Epithelial cell of esophagus (primary cell): ENCODE measurements around the gene RPS6KC1.

Source experiments
- DNase-seq: peaks from one replicate; pipeline ENCODE4 v3.0.0; 2010; ENCODE audit warnings: low read depth
- H3K4me3 ChIP-seq: 2 replicates; pipeline ENCODE4 v1.5.1; 2011; ENCODE audit warnings: mild to moderate bottlenecking, low read length, control low read depth
- CTCF ChIP-seq: IDR thresholded peaks from 2 replicates; pipeline ENCODE4 v1.5.1; 2011; ENCODE audit warnings: low read depth, mild to moderate bottlenecking, low read length, control low read depth, inconsistent platforms; ENCODE audit not compliant: insufficient read depth; ENCODE audit errors: missing control alignments

The RPS6KC1 gene

GRCh38 chr1:213242883-213243282 is 191.8 kb downstream of the RPS6KC1 start:
- no peak for TF ChIP-seq CTCF
- no peak for DNase-seq
- no peak overlapping the region for H3K4me3 ChIP-seq

- DNase-seq: peak; percentile 60
- H3K4me3 ChIP-seq: no peak overlapping the region
- peak; percentile 70 for TF ChIP-seq CTCF
Observed at GRCh38 chr1:213244664-213245091, 193.6 kb downstream of the RPS6KC1 start.

GRCh38 chr1:213245260-213245910 is 194.3 kb downstream of the RPS6KC1 start:
- no peak overlapping the region for H3K4me3 ChIP-seq
- DNase-seq: no peak
- no peak for TF ChIP-seq CTCF

- no peak overlapping the region for H3K4me3 ChIP-seq
- no peak for DNase-seq
- no peak for TF ChIP-seq CTCF
Observed at GRCh38 chr1:213247038-213247437, 196.0 kb downstream of the RPS6KC1 start.

GRCh38 chr1:213249395-213249794 is 198.4 kb downstream of the RPS6KC1 start:
- H3K4me3 ChIP-seq: no peak overlapping the region
- no peak for TF ChIP-seq CTCF
- no peak for DNase-seq

GRCh38 chr1:213250041-213250440 is 199.0 kb downstream of the RPS6KC1 start:
- H3K4me3 ChIP-seq: no peak overlapping the region
- no peak for DNase-seq
- no peak for TF ChIP-seq CTCF

- H3K4me3 ChIP-seq: no peak overlapping the region
- no peak for TF ChIP-seq CTCF
Observed at GRCh38 chr1:213250446-213250845, 199.4 kb downstream of the RPS6KC1 start.

More at GRCh38 chr1:213250446-213250845, 199.4 kb downstream of the RPS6KC1 start:
- no peak for DNase-seq
